ENCODE measurements around the gene CPED1.

The CPED1 gene

DNA sequence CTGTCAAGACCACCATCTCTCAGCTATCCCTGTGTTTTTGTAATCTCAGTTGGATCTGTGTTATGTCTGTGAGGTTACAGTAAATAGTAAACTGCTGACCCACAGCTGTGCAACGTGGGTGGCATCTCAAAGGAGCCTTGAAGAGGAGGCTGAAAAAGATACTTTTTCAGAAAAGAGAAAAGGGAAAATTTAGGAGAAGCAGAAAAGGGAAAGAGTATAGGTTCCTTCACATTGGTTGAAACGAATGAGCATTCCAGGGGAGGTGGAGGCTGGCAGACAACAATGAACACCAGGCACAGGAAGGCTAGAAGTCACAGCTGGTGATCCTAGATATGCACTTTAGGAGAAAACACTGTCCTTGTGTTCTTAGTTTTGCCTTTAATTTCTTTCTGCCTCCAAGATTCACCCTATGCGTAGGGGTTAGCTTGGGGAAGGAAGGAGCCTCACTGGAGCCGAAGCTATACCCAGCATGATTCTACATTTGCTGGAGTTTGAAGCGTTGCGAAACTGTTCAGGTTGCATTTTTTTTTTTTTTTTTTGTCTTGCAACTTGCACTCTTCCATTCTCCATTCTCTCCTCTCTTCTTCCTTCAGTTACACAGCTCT lies 18.3 kb downstream of the CPED1 start (continued):
- TF ChIP-seq ZNF561 (tag by site-specific recombination; IDR thresholded peaks at IDR 0.05; ENCODE audit: borderline replicate concordance): no peak
- TF ChIP-seq ZSCAN23 (tag by site-specific recombination; IDR thresholded peaks at IDR 0.05): no peak
- no peak for TF ChIP-seq ZNF707 (tag by site-specific recombination; IDR thresholded peaks at IDR 0.05)
- TF ChIP-seq, protein P1, sequence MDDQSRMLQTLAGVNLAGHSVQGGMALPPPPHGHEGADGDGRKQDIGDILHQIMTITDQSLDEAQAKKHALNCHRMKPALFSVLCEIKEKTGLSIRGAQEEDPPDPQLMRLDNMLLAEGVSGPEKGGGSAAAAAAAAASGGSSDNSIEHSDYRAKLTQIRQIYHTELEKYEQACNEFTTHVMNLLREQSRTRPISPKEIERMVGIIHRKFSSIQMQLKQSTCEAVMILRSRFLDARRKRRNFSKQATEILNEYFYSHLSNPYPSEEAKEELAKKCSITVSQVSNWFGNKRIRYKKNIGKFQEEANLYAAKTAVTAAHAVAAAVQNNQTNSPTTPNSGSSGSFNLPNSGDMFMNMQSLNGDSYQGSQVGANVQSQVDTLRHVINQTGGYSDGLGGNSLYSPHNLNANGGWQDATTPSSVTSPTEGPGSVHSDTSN (CRISPR knock-in tag; IDR thresholded peaks at IDR 0.05): no peak
- no peak for TF ChIP-seq ZNF624 (tag by site-specific recombination; IDR thresholded peaks at IDR 0.05)
- no peak for TF ChIP-seq ZNF214 (tag by site-specific recombination; IDR thresholded peaks at IDR 0.05; ENCODE audit: borderline replicate concordance)
- no peak for TF ChIP-seq ZNF600 (tag by site-specific recombination; IDR thresholded peaks at IDR 0.05)

DNA sequence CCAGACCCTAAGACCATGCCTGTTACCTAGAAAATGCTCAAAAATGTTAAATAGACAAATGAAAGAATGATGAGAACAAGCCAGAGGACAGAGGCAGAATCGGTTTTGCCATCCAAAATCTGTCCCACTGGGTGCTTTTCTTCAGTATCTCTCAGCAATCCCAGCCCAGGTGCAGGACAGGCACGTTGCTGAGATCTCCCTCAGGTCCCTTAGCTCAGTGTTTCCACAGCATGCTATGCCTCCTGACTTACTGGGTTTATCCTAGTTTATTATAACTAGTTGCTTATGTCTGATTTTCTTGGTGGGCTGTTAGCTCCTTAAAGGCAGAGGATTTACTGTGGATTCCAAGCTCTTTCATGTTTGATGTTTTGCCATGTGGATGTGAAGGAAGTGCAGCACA lies 20.3 kb downstream of the CPED1 start:
- POLR2A ChIA-PET: no interaction called here
- TF ChIP-seq GLI4 (tag by site-specific recombination; IDR thresholded peaks at IDR 0.05) (no peak), ZNF76 (tag by site-specific recombination; IDR thresholded peaks at IDR 0.05; ENCODE audit: borderline replicate concordance, low read depth) (no peak), ZNF404 (tag by site-specific recombination; IDR thresholded peaks at IDR 0.05) (no peak), HOXD13 (CRISPR knock-in tag; IDR thresholded peaks at IDR 0.05; ENCODE audit: borderline replicate concordance) (no peak), KLF7 (tag by site-specific recombination; IDR thresholded peaks at IDR 0.05; ENCODE audit: borderline replicate concordance) (no peak), KLF1 (tag by site-specific recombination; IDR thresholded peaks at IDR 0.05) (no peak), KLF9 (tag by site-specific recombination; IDR thresholded peaks at IDR 0.05; ENCODE audit: low read depth) (no peak), OSR2 (tag by site-specific recombination; IDR thresholded peaks at IDR 0.05) (no peak), KLF16 (tag by site-specific recombination; IDR thresholded peaks at IDR 0.05) (no peak), ZNF121 (tag by site-specific recombination; IDR thresholded peaks at IDR 0.05) (no peak)
- TF ChIP-seq, protein P2, sequence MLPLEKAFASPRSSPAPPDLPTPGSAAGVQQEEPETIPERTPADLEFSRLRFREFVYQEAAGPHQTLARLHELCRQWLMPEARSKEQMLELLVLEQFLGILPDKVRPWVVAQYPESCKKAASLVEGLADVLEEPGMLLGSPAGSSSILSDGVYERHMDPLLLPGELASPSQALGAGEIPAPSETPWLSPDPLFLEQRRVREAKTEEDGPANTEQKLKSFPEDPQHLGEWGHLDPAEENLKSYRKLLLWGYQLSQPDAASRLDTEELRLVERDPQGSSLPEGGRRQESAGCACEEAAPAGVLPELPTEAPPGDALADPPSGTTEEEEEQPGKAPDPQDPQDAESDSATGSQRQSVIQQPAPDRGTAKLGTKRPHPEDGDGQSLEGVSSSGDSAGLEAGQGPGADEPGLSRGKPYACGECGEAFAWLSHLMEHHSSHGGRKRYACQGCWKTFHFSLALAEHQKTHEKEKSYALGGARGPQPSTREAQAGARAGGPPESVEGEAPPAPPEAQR (tag by site-specific recombination; IDR thresholded peaks at IDR 0.05): no peak
- TF ChIP-seq, protein P3, sequence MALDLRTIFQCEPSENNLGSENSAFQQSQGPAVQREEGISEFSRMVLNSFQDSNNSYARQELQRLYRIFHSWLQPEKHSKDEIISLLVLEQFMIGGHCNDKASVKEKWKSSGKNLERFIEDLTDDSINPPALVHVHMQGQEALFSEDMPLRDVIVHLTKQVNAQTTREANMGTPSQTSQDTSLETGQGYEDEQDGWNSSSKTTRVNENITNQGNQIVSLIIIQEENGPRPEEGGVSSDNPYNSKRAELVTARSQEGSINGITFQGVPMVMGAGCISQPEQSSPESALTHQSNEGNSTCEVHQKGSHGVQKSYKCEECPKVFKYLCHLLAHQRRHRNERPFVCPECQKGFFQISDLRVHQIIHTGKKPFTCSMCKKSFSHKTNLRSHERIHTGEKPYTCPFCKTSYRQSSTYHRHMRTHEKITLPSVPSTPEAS (tag by site-specific recombination; IDR thresholded peaks at IDR 0.05): no peak
- CTCF ChIA-PET: interaction anchor here (1.2 to 1.4 kb wide), 2 partner anchors 21 to 99 kb away, joined by 4 to 7 read pairs; partner anchors contain the start of gene CPED1
- no peaks in the 10 kb centered on the region for H3K9me3 ChIP-seq (ENCODE audit: control insufficient read depth, insufficient read depth, low read depth, low read length)
- H3K27ac ChIP-seq (ENCODE audit: extremely low read depth, low read depth, low read length): no peak overlapping the region
- no peaks in the 10 kb centered on the region for H3K36me3 ChIP-seq (ENCODE audit: control insufficient read depth in 2 of 2, insufficient read depth in 1 of 2, low read length in 2 of 2)
- peaks cover 8% of the 10 kb centered on the region for H3K4me1 ChIP-seq (ENCODE audit: control insufficient read depth, insufficient read depth, low read length)
- H3K4me3 ChIP-seq (ENCODE audit: low read depth, low read length): no peak overlapping the region

DNA sequence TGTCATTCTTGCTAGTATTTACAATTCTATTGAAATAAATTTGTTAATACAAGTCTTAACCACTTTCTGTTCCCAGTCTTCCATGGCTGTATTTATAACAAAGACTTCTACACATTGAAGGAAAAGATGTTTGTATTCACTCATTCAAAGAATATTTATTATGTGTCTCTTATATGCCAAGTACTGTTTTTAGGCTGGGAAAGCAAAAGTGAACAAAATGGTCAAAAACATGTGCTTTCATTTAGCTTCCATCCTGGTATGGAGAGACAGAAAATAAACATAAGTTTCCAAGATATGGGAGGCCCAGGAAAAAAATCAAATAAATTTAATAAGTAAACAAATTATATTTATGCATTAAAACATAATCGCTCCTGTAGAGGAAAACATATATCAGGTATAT lies 22.9 kb downstream of the CPED1 start:
- TF ChIP-seq ZNF221 (tag by site-specific recombination; IDR thresholded peaks at IDR 0.05; ENCODE audit: borderline replicate concordance) (no peak), BCL11A (tag by site-specific recombination; IDR thresholded peaks at IDR 0.05; ENCODE audit: low read depth) (no peak), ZNF239 (tag by site-specific recombination; IDR thresholded peaks at IDR 0.05) (no peak)
- TF ChIP-seq, protein P4, sequence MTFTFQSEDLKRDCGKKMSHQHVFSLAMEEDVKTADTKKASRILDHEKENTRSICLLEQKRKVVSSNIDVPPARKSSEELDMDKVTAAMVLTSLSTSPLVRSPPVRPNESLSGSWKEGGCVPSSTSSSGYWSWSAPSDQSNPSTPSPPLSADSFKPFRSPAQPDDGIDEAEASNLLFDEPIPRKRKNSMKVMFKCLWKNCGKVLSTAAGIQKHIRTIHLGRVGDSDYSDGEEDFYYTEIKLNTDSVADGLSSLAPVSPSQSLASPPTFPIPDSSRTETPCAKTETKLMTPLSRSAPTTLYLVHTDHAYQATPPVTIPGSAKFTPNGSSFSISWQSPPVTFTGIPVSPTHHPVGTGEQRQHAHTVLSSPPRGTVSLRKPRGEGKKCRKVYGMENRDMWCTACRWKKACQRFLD (tag by site-specific recombination; IDR thresholded peaks at IDR 0.05): no peak
- H3K36me3 ChIP-seq (ENCODE audit: control insufficient read depth in 2 of 2, insufficient read depth in 1 of 2, low read length in 2 of 2): no peaks in the 10 kb centered on the region

More for the DNA sequence above, 22.9 kb downstream of the CPED1 start:
- ChIA-PET CTCF (interaction anchor here (0.7 to 1.3 kb wide), 3 partner anchors 23 to 159 kb away, joined by 3 to 4 read pairs (median 4); partner anchors contain the start of gene CPED1), POLR2A (no interaction called here)
- Histone ChIP-seq H3K27ac (ENCODE audit: extremely low read depth, low read depth, low read length) (no peak overlapping the region), H3K9me3 (ENCODE audit: control insufficient read depth, insufficient read depth, low read depth, low read length) (no peaks in the 10 kb centered on the region), H3K4me3 (ENCODE audit: low read depth, low read length) (no peak overlapping the region), H3K4me1 (ENCODE audit: control insufficient read depth, insufficient read depth, low read length) (peaks cover 8% of the 10 kb centered on the region)
